HEK293T (cell line): ENCODE results near the gene ZGPAT.

Experiments
- ARNT ChIP-seq: fragments of 450-650 bp; IDR thresholded peaks from 2 replicates; pipeline ENCODE4 v1.6.1; 2017; ENCODE audit warnings: mild to moderate bottlenecking
- BHLHE40 ChIP-seq: fragments of 450-650 bp; IDR thresholded peaks from 2 replicates; pipeline ENCODE4 v1.6.1; 2016; ENCODE audit warnings: mild to moderate bottlenecking, moderate library complexity, borderline replicate concordance
- ELF4 ChIP-seq: fragments of 450-650 bp; IDR thresholded peaks from 2 replicates; pipeline ENCODE4 v1.6.1; 2017; ENCODE audit warnings: antibody characterized with exemption
- FOXA1 ChIP-seq: fragments of 450-650 bp; IDR thresholded peaks from 2 replicates; pipeline ENCODE4 v1.6.1; 2016; ENCODE audit warnings: mild to moderate bottlenecking
- FOXK2 ChIP-seq: fragments of 450-650 bp; IDR thresholded peaks from 2 replicates; pipeline ENCODE4 v1.6.1; 2016; ENCODE audit warnings: mild to moderate bottlenecking
- FOXM1 ChIP-seq: fragments of 450-650 bp; IDR thresholded peaks from 2 replicates; pipeline ENCODE4 v1.6.1; 2017; ENCODE audit warnings: mild to moderate bottlenecking, borderline replicate concordance
- HDGF ChIP-seq: fragments of 450-650 bp; IDR thresholded peaks from 2 replicates; pipeline ENCODE4 v1.6.1; 2017; ENCODE audit warnings: antibody characterized with exemption, borderline replicate concordance
- L3MBTL2 ChIP-seq: fragments of 450-650 bp; conservative IDR thresholded peaks from 2 replicates; pipeline ENCODE4 v1.6.1; 2016; ENCODE audit warnings: mild to moderate bottlenecking
- LEF1 ChIP-seq: fragments of 450-650 bp; IDR thresholded peaks from 2 replicates; pipeline ENCODE4 v1.6.1; 2017; ENCODE audit warnings: mild to moderate bottlenecking, borderline replicate concordance
- NFRKB ChIP-seq: fragments of 450-650 bp; IDR thresholded peaks from 2 replicates; pipeline ENCODE4 v1.6.1; 2016; ENCODE audit warnings: mild to moderate bottlenecking, moderate library complexity
- PKNOX1 ChIP-seq: fragments of 450-650 bp; IDR thresholded peaks from 2 replicates; pipeline ENCODE4 v1.6.1; 2016
- SP1 ChIP-seq: fragments of 450-650 bp; IDR thresholded peaks from 2 replicates; pipeline ENCODE4 v1.6.1; 2017
- SUZ12 ChIP-seq: fragments of 450-650 bp; IDR thresholded peaks from 2 replicates; pipeline ENCODE4 v1.6.1; 2016; ENCODE audit warnings: mild to moderate bottlenecking

GRCh38 chr20:63682384-63683139 is 25.3 kb upstream of the ZGPAT start:
- TF ChIP-seq SUZ12: no peak
- no peak for TF ChIP-seq L3MBTL2
- TF ChIP-seq LEF1: no peak
- no peak for TF ChIP-seq ELF4
- no peak for TF ChIP-seq FOXK2
- no peak for TF ChIP-seq SP1
- no peak for TF ChIP-seq ARNT
- TF ChIP-seq PKNOX1: no peak
- TF ChIP-seq FOXA1: no peak
- no peak for TF ChIP-seq NFRKB
- TF ChIP-seq BHLHE40: no peak
- TF ChIP-seq HDGF: no peak
- no peak for TF ChIP-seq FOXM1
